Right atrium auricular region (tissue), 2 donors: ENCODE results near the gene LARP6. TPM values are rescaled to one million over a fixed set of nuclear protein-coding genes. Genes with fewer than 3 reads are reported as not detected.
"Not testable (repeated sequence)": the region's sequence is repeated elsewhere in the genome, so short reads cannot be mapped to it uniquely, and the experiment has no call there.

Source experiments
- DNase-seq: peaks from one replicate; pipeline ENCODE4 v3.0.0-alpha.2; 2019; ENCODE audit warnings: low spot score
- H3K27ac ChIP-seq, 2 donors: fragments of 200-600 bp; sonication (generic); 1 replicate in 1 of 2; 2 replicates in 1 of 2; pipeline ENCODE4 v1.5.1; 2016 to 2019
- H3K27me3 ChIP-seq, 2 donors: fragments of 200-600 bp; sonication (generic); one replicate each; pipeline versions ENCODE4 v1.5.1 to v1.6.0; 2017 to 2019
- H3K36me3 ChIP-seq: fragments of 200-600 bp; sonication (generic); one replicate; pipeline ENCODE4 v1.5.1; 2016
- H3K4me1 ChIP-seq, 2 donors: fragments of 200-600 bp; sonication (generic); one replicate each; pipeline versions ENCODE4 v1.5.1 to v1.6.0; 2017 to 2019
- H3K4me3 ChIP-seq, 2 donors: fragments of 200-600 bp; sonication (generic); 1 replicate in 1 of 2; 2 replicates in 1 of 2; pipeline ENCODE4 v1.5.1; 2017 to 2019; ENCODE audit warnings: mild to moderate bottlenecking in 1 of 2, moderate library complexity in 1 of 2
- H3K9me3 ChIP-seq, 2 donors: fragments of 200-600 bp; sonication (generic); one replicate each; pipeline ENCODE4 v1.5.1; 2019
- CTCF ChIP-seq, 2 donors: fragments of 200-600 bp; sonication (generic); IDR thresholded peaks; one replicate each; pipeline ENCODE4 v1.5.1; 2019; ENCODE audit warnings: antibody characterized with exemption in 2 of 2
- total RNA-seq, 2 donors: library from RNA; depleted of rRNA; stranded (reverse); fragments of >200 nt; gene quantifications; one replicate each; pipeline ENCODE4 v1.1.0, GENCODE V29; 2016

The LARP6 gene
- total RNA-seq, 2 donors from 2014 or later, result 20.2 to 57.8 TPM

- Histone ChIP-seq H3K4me1 (peaks cover 0 to 8% of the 10 kb centered on the region in 2 donors), H3K36me3 (no peaks in the 10 kb centered on the region), H3K27ac (peak overlapping the region in 1 of 2 donors; percentile 64), H3K27me3 (no peaks in the 10 kb centered on the region), H3K4me3 (no peak overlapping the region), H3K9me3 (no peaks in the 10 kb centered on the region)
- TF ChIP-seq CTCF (IDR thresholded peaks at IDR 0.05), result no peak
- DNase-seq, result no peak
Observed at GRCh38 chr15:70825841-70826240, 28.1 kb downstream of the LARP6 start.

- H3K36me3 ChIP-seq, result no peaks in the 10 kb centered on the region
- no peak for DNase-seq
- TF ChIP-seq CTCF (IDR thresholded peaks at IDR 0.05), result no peak
- no peaks in the 10 kb centered on the region for H3K9me3 ChIP-seq
- no peak overlapping the region for H3K4me3 ChIP-seq
- no peak overlapping the region for H3K27ac ChIP-seq
- H3K27me3 ChIP-seq, result no peaks in the 10 kb centered on the region
- H3K4me1 ChIP-seq, result peaks cover 0 to 8% of the 10 kb centered on the region in 2 donors
Observed at GRCh38 chr15:70823196-70823595, 30.8 kb downstream of the LARP6 start.

GRCh38 chr15:70820214-70820613, 33.7 kb downstream of the LARP6 start:
- no peak for TF ChIP-seq CTCF (IDR thresholded peaks at IDR 0.05)
- Histone ChIP-seq H3K4me3 (no peak overlapping the region), H3K36me3 (no peaks in the 10 kb centered on the region), H3K4me1 (peaks cover 0 to 4% of the 10 kb centered on the region in 2 donors), H3K27me3 (no peaks in the 10 kb centered on the region), H3K27ac (no peak overlapping the region), H3K9me3 (no peaks in the 10 kb centered on the region)
- DNase-seq, result no peak

GRCh38 chr15:70818580-70818979, 35.4 kb downstream of the LARP6 start:
- Histone ChIP-seq H3K4me1 (no peaks in the 10 kb centered on the region), H3K9me3 (no peaks in the 10 kb centered on the region), H3K27ac (no peak overlapping the region), H3K4me3 (no peak overlapping the region), H3K36me3 (no peaks in the 10 kb centered on the region), H3K27me3 (no peaks in the 10 kb centered on the region)
- no peak for TF ChIP-seq CTCF (IDR thresholded peaks at IDR 0.05)
- DNase-seq, result no peak

GRCh38 chr15:70817266-70817665, 36.7 kb downstream of the LARP6 start:
- Histone ChIP-seq H3K9me3 (no peaks in the 10 kb centered on the region), H3K4me3 (no peak overlapping the region), H3K27ac (no peak overlapping the region), H3K36me3 (no peaks in the 10 kb centered on the region), H3K27me3 (no peaks in the 10 kb centered on the region), H3K4me1 (no peaks in the 10 kb centered on the region)
- no peak for TF ChIP-seq CTCF (IDR thresholded peaks at IDR 0.05)
- no peak for DNase-seq

GRCh38 chr15:70815604-70816003, 38.4 kb downstream of the LARP6 start:
- Histone ChIP-seq H3K27me3 (no peaks in the 10 kb centered on the region), H3K36me3 (no peaks in the 10 kb centered on the region), H3K9me3 (no peaks in the 10 kb centered on the region), H3K4me3 (no peak overlapping the region), H3K27ac (no peak overlapping the region), H3K4me1 (no peaks in the 10 kb centered on the region)
- no peak for DNase-seq
- no peak for TF ChIP-seq CTCF (IDR thresholded peaks at IDR 0.05)

GRCh38 chr15:70815011-70815410, 38.9 kb downstream of the LARP6 start:
- not testable (repeated sequence) for H3K27ac ChIP-seq, H3K27me3 ChIP-seq, H3K36me3 ChIP-seq, DNase-seq, H3K4me3 ChIP-seq, H3K9me3 ChIP-seq, H3K4me1 ChIP-seq
